GM18909 (cell line): ENCODE results near the gene TRIM2.
"Not testable (repeated sequence)": the region's sequence is repeated elsewhere in the genome, so short reads cannot be mapped to it uniquely, and the experiment has no call there.

Source experiments
- ATAC-seq: cut with Tn5 transposase; IDR thresholded peaks from one replicate; pipeline ENCODE4 v1.9.1; 2021; ENCODE audit warnings: mild to moderate bottlenecking; ENCODE audit not compliant: unreplicated experiment, poor library complexity

The TRIM2 gene

GRCh38 chr4:153204247-153204671, at the start of gene TRIM2:
TRIM2 (plus strand) TSS chr4:153204443; CDS start chr4:153204531, 88 bp downstream.
- ATAC-seq: no peak

GRCh38 chr4:153155686-153156085, 48.6 kb upstream of the TRIM2 start:
- no peak for ATAC-seq

GRCh38 chr4:153156263-153156662, 48.0 kb upstream of the TRIM2 start:
- no peak for ATAC-seq

- ATAC-seq: no peak
Observed at GRCh38 chr4:153156721-153157120, 47.5 kb upstream of the TRIM2 start.

GRCh38 chr4:153159016-153159415, 45.2 kb upstream of the TRIM2 start:
- ATAC-seq: no peak

GRCh38 chr4:153159728-153160221, 44.5 kb upstream of the TRIM2 start:
- no peak for ATAC-seq

GRCh38 chr4:153160821-153161220, 43.4 kb upstream of the TRIM2 start:
- ATAC-seq: no peak

- ATAC-seq: no peak
Observed at GRCh38 chr4:153161226-153161963, 42.8 kb upstream of the TRIM2 start.

GRCh38 chr4:153165236-153165635, 39.0 kb upstream of the TRIM2 start:
- ATAC-seq: not testable (repeated sequence)

- ATAC-seq: no peak
Observed at GRCh38 chr4:153166716-153167501, 37.3 kb upstream of the TRIM2 start.

GRCh38 chr4:153169776-153170175, 34.5 kb upstream of the TRIM2 start:
- ATAC-seq: no peak

- no peak for ATAC-seq
Observed at GRCh38 chr4:153170407-153170806, 33.8 kb upstream of the TRIM2 start.

- no peak for ATAC-seq
Observed at GRCh38 chr4:153174821-153175567, 29.2 kb upstream of the TRIM2 start.

- no peak for ATAC-seq
Observed at GRCh38 chr4:153176938-153177337, 27.3 kb upstream of the TRIM2 start.

- no peak for ATAC-seq
Observed at GRCh38 chr4:153177841-153178240, 26.4 kb upstream of the TRIM2 start.

GRCh38 chr4:153179100-153179499, 25.1 kb upstream of the TRIM2 start:
- no peak for ATAC-seq

- no peak for ATAC-seq
Observed at GRCh38 chr4:153181293-153181692, 22.9 kb upstream of the TRIM2 start.

- ATAC-seq: no peak
Observed at GRCh38 chr4:153181700-153182099, 22.5 kb upstream of the TRIM2 start.

- ATAC-seq: no peak
Observed at GRCh38 chr4:153183146-153183545, 21.1 kb upstream of the TRIM2 start.

GRCh38 chr4:153185331-153185852, 18.9 kb upstream of the TRIM2 start:
- ATAC-seq: no peak
